Measurements from ENCODE around the gene C17orf67.

C17orf67 gene

DNA sequence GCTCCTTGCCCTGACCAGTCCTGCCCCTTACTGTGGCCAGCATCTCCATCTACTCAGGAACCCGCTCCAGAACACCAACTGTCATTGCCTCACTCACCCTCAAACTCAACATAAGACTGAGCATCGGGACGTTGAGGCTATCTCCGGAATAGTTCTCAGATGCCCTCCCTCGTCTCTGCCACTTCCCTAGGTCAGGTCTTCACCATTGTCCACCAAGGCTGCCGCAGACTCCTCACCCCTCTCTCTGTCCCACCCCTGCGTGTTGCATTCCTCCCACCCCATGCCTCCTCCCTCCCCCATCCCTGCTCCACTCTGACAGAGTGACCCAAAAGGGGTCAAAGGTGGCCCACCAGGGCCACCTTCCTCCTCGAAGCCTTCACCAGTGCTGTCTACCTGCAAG is 37.2 kb downstream of the C17orf67 start:
- no peak for TF ChIP-seq ZFX (IDR thresholded peaks at IDR 0.05; ENCODE audit: borderline replicate concordance)
- TF ChIP-seq, protein P1, sequence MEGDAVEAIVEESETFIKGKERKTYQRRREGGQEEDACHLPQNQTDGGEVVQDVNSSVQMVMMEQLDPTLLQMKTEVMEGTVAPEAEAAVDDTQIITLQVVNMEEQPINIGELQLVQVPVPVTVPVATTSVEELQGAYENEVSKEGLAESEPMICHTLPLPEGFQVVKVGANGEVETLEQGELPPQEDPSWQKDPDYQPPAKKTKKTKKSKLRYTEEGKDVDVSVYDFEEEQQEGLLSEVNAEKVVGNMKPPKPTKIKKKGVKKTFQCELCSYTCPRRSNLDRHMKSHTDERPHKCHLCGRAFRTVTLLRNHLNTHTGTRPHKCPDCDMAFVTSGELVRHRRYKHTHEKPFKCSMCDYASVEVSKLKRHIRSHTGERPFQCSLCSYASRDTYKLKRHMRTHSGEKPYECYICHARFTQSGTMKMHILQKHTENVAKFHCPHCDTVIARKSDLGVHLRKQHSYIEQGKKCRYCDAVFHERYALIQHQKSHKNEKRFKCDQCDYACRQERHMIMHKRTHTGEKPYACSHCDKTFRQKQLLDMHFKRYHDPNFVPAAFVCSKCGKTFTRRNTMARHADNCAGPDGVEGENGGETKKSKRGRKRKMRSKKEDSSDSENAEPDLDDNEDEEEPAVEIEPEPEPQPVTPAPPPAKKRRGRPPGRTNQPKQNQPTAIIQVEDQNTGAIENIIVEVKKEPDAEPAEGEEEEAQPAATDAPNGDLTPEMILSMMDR (IDR thresholded peaks at IDR 0.05), result no peak

GRCh38 chr17:56795221-56795865 is 38.4 kb downstream of the C17orf67 start:
- TF ChIP-seq, protein P1 (IDR thresholded peaks at IDR 0.05), result no peak
- TF ChIP-seq ZFX (IDR thresholded peaks at IDR 0.05; ENCODE audit: borderline replicate concordance), result no peak
- no peak overlapping the region for H3K27ac ChIP-seq

More for the DNA sequence above, 37.2 kb downstream of the C17orf67 start:
- no peak overlapping the region for H3K27ac ChIP-seq

DNA sequence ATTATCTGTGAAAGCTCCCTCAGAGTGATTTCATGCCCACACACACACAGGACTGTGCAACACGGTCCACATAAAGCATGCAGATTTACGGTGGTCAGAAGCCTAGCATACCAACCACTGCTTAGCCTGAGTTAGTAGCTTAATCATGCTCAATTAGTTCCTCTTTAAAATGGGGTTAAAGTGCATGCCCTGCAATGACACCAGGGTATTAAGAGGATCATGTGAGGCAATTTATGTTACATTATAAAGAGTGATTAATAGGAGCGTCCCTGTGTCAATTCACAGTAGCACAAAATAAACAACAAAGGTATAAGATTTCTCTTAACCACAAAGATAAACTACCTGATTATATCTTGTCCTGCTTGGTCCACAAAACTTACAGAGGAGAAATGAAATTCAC is 39.8 kb downstream of the C17orf67 start:
- TF ChIP-seq, protein P1 (IDR thresholded peaks at IDR 0.05), result no peak
- TF ChIP-seq ZFX (IDR thresholded peaks at IDR 0.05; ENCODE audit: borderline replicate concordance), result no peak
- no peak overlapping the region for H3K27ac ChIP-seq

GRCh38 chr17:56793531-56793930 is 40.2 kb downstream of the C17orf67 start:
- no peak overlapping the region for H3K27ac ChIP-seq
- no peak for TF ChIP-seq ZFX (IDR thresholded peaks at IDR 0.05; ENCODE audit: borderline replicate concordance)
- TF ChIP-seq, protein P1 (IDR thresholded peaks at IDR 0.05), result no peak

- TF ChIP-seq, protein P1 (IDR thresholded peaks at IDR 0.05), result no peak
- no peak for TF ChIP-seq ZFX (IDR thresholded peaks at IDR 0.05; ENCODE audit: borderline replicate concordance)
- H3K27ac ChIP-seq, result no peak overlapping the region
Measured at GRCh38 chr17:56792267-56792666, 41.5 kb downstream of the C17orf67 start.

DNA sequence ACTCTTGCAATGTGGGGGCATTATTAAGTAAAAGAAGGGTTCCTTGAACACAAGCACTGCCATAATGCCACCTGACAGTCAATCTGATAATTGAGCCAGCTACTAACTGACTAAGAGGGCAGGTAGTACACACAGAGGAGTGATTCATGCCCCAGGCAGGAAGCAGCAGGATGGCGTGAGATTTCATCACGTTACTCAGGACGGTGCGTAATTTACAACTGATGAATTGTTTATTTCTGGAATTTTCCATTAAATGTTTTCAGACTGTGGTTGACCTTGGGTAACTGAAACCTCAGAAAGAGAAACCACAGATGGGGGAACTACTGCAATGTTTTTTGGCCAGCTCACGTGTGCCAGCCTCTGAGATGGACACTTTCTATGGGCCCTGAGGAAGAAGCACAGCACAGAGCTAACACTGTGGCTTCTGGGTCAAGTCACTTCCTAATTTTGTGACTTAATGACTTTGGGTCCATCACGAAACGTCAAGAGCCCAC is 46.7 kb downstream of the C17orf67 start:
- no peak for TF ChIP-seq ZFX (IDR thresholded peaks at IDR 0.05; ENCODE audit: borderline replicate concordance)
- TF ChIP-seq, protein P1 (IDR thresholded peaks at IDR 0.05), result no peak
- peak overlapping the region; percentile 30; the same call in 1 of the 2 replicates for H3K27ac ChIP-seq

DNA sequence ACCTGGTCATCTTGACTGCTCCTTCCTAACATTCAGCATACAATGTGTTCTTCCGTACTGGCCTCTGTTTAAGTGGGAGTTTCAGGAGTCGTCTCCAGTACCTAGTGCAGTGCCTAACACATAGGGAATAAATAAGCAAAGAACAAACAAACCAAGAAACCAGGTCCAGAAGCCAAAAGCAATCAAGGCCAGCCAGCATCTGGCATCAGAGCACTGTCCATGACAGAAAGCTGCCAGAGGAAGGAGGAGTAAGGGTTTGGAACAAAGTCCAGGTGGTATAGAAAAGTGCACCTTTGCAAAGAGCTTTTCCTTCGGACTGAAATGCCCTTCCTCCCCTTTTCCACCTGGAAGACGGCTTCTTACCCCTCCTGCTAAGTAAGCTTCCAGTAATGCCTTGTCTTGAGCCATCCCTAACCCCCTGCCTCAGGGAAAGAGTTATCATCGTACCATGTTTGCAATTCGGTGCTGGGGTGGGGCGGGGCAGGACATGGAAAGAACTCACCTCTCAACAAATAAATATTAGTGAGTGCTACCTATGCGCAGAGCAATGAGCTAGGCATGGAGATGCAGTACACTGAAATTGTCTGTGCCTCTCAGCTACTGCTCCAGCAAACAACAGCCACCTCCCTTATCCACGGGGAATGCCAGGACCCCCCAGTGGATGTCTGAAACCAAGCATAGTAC is 47.6 kb downstream of the C17orf67 start:
- no peak for TF ChIP-seq ZFX (IDR thresholded peaks at IDR 0.05; ENCODE audit: borderline replicate concordance)
- TF ChIP-seq, protein P1 (IDR thresholded peaks at IDR 0.05), result no peak
- peak overlapping the region; percentile 30 for H3K27ac ChIP-seq

Measured in 22Rv1 (cell line).